Chondrocyte (in vitro differentiated cells): ENCODE results near the gene PPIA. TPM values are rescaled to one million over a fixed set of nuclear protein-coding genes. Genes with fewer than 3 reads are reported as not detected.

Experiments
- DNase-seq: peaks from one replicate; pipeline ENCODE4 v3.0.0; 2021; ENCODE audit warnings: mixed read lengths, low spot score
- H3K27ac Mint-ChIP-seq: one replicate; pipeline ENCODE4 v1.8.0; 2021; ENCODE audit warnings: mild to moderate bottlenecking, moderate library complexity, mixed read lengths; ENCODE audit not compliant: unreplicated experiment
- H3K27me3 Mint-ChIP-seq: 2 replicates; pipeline ENCODE4 v1.8.0; 2021; ENCODE audit warnings: low read depth, mixed read lengths
- H3K36me3 Mint-ChIP-seq: 2 replicates; pipeline ENCODE4 v1.8.0; 2021; ENCODE audit warnings: low read depth, mixed read lengths
- H3K4me1 Mint-ChIP-seq: 2 replicates; pipeline ENCODE4 v1.8.0; 2021; ENCODE audit warnings: low read depth, mild to moderate bottlenecking, mixed read lengths
- H3K4me3 Mint-ChIP-seq: one replicate; pipeline ENCODE4 v1.8.0; 2021; ENCODE audit warnings: mild to moderate bottlenecking, moderate library complexity, mixed read lengths; ENCODE audit not compliant: unreplicated experiment
- H3K9me3 Mint-ChIP-seq: 2 replicates; pipeline ENCODE4 v1.8.0; 2021; ENCODE audit warnings: low read depth, mixed read lengths
- total RNA-seq: library from RNA; stranded (reverse); gene quantifications from 3 replicates; pipeline ENCODE4 v1.2.1, GENCODE V29; 2021
- TF ChIP-seq, protein P1 (sequence below): fragments of 200-600 bp; sonication (generic); IDR thresholded peaks from 2 replicates; pipeline ENCODE4 v1.5.0; 2021; ENCODE audit warnings: antibody characterized with exemption, mild to moderate bottlenecking, moderate library complexity

The PPIA gene
- total RNA-seq, 1 donor from 2014 or later: 1,479 TPM

DNA sequence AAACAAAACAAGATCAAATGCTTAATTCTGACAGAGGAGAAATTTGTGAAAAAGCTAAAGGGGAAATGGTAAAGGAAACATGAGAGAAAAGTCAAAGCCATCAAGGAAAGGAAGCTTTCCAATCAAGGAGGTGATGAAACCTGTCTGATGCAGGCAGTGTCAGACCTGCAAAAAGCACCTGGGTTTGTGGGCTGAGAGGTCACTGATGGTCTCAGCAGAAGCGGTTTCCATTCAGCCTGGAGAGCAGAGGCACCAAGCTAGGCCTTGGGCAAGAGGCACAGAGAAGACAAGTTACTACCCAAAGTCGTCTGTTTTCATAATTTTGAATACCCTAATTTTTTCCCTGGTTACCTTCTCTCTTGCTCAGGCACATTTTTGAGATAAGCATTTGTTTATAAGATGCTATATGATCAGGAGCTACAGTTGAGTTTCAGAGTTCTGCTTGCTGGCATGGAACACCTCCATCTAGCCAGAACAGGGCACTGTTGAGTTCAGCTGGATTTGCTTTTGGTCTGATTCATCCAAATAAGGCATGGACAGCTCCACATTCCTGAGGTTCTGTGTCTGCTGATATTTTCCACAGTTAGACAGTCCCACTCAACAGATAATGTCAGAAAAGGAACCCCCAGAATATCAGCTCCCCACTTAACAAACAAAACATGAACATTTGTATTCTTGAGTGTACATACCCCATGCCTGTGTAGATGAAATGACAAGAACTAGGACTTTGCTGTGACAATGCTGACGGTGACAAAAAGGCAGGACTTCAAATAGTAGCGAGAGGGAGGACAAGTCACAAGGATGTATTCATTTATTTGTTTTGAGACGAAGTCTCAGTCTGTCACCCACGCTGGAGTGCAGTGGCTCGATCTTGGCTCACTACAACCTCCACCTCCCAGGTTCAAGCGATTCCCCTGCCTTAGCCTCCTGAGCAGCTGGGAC is 4.9 kb upstream of the PPIA start:
- Mint-ChIP-seq H3K4me3 (no peak overlapping the region), H3K4me1 (peaks cover 25% of the 10 kb centered on the region), H3K9me3 (no peaks in the 10 kb centered on the region), H3K36me3 (no peaks in the 10 kb centered on the region), H3K27me3 (no peaks in the 10 kb centered on the region), H3K27ac (peak overlapping the region; percentile 86)
- TF ChIP-seq, protein P1, sequence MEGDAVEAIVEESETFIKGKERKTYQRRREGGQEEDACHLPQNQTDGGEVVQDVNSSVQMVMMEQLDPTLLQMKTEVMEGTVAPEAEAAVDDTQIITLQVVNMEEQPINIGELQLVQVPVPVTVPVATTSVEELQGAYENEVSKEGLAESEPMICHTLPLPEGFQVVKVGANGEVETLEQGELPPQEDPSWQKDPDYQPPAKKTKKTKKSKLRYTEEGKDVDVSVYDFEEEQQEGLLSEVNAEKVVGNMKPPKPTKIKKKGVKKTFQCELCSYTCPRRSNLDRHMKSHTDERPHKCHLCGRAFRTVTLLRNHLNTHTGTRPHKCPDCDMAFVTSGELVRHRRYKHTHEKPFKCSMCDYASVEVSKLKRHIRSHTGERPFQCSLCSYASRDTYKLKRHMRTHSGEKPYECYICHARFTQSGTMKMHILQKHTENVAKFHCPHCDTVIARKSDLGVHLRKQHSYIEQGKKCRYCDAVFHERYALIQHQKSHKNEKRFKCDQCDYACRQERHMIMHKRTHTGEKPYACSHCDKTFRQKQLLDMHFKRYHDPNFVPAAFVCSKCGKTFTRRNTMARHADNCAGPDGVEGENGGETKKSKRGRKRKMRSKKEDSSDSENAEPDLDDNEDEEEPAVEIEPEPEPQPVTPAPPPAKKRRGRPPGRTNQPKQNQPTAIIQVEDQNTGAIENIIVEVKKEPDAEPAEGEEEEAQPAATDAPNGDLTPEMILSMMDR: peak; percentile 63
- no peak for DNase-seq

DNA sequence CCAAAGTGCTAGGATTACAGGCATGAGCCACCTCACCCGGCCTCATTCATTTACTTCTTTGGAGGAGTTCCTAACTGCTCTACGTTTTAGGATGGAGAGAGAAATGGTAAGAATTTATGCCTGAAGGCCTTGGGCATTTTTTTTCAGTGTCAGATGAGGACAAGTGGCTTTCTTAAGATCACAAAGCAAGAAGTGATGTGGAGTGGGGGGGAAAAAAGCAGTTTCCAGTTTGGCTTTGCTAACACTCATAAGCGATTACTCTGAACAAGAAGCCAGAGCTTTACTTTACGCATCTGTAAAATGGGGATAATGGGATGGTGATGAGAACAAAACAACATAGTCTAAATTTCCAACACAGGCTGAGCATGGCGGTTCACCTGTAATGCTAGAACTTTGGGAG is 2.6 kb upstream of the PPIA start:
- H3K36me3 Mint-ChIP-seq: peaks cover 4% of the 10 kb centered on the region
- no peak for DNase-seq
- TF ChIP-seq, protein P1: no peak
- H3K4me3 Mint-ChIP-seq: no peak overlapping the region
- H3K27me3 Mint-ChIP-seq: no peaks in the 10 kb centered on the region
- peak overlapping the region; percentile 41 for H3K27ac Mint-ChIP-seq
- H3K4me1 Mint-ChIP-seq: peaks cover 36% of the 10 kb centered on the region
- H3K9me3 Mint-ChIP-seq: no peaks in the 10 kb centered on the region

DNA sequence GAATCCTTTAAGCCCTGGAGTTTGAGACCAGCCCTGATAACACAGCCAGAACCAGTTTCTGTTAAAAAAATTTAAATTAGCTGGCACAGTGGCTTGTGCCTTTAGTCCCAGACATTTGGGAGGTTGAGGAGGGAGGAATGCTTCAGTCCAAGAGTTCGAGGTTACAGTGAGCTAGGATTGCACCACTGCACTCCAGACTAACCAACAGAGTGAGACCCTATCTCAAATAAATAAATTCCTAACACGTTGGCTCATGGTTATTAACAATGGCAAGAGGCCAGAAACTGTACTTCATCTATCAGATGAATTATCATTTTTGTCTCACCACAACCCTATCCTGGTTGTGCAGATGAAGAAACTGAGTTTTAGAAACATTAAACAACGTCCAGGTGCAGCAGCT is 2.1 kb upstream of the PPIA start:
- H3K4me1 Mint-ChIP-seq: peaks cover 38% of the 10 kb centered on the region
- H3K36me3 Mint-ChIP-seq: peaks cover 4% of the 10 kb centered on the region
- DNase-seq: no peak
- TF ChIP-seq, protein P1: no peak
- H3K4me3 Mint-ChIP-seq: no peak overlapping the region
- no peaks in the 10 kb centered on the region for H3K9me3 Mint-ChIP-seq
- H3K27ac Mint-ChIP-seq: peak overlapping the region; percentile 41
- H3K27me3 Mint-ChIP-seq: no peaks in the 10 kb centered on the region

DNA sequence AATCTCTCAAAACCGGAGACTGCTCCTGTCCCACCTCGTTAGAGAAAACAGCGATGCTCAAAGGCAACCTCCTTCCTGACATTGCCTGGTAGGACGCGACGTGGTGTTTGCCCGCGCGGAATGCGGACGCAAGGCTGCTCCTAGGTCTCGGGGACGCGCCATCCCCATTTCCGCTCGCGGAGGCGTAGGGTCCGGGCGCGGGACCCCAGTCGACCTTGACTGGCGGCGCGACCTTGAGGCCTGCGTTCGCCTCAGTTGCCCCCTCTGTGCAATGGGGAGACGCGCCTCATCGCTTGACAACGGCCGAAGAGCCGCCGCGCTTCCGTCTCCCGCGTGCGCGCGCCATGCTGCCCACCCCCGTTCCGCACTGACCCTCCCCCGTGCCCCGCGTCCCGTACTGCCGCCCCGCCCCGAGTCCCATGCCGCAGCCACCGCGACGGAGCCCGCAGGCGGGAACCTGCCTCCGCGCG is 412 bp upstream of the PPIA start:
- H3K4me1 Mint-ChIP-seq: peaks cover 50% of the 10 kb centered on the region
- H3K27ac Mint-ChIP-seq: peak overlapping the region; percentile 97
- H3K36me3 Mint-ChIP-seq: peaks cover 18% of the 10 kb centered on the region
- H3K4me3 Mint-ChIP-seq: peak overlapping the region; percentile 86
- TF ChIP-seq, protein P1: no peak
- H3K27me3 Mint-ChIP-seq: no peaks in the 10 kb centered on the region
- no peaks in the 10 kb centered on the region for H3K9me3 Mint-ChIP-seq
- DNase-seq: no peak

DNA sequence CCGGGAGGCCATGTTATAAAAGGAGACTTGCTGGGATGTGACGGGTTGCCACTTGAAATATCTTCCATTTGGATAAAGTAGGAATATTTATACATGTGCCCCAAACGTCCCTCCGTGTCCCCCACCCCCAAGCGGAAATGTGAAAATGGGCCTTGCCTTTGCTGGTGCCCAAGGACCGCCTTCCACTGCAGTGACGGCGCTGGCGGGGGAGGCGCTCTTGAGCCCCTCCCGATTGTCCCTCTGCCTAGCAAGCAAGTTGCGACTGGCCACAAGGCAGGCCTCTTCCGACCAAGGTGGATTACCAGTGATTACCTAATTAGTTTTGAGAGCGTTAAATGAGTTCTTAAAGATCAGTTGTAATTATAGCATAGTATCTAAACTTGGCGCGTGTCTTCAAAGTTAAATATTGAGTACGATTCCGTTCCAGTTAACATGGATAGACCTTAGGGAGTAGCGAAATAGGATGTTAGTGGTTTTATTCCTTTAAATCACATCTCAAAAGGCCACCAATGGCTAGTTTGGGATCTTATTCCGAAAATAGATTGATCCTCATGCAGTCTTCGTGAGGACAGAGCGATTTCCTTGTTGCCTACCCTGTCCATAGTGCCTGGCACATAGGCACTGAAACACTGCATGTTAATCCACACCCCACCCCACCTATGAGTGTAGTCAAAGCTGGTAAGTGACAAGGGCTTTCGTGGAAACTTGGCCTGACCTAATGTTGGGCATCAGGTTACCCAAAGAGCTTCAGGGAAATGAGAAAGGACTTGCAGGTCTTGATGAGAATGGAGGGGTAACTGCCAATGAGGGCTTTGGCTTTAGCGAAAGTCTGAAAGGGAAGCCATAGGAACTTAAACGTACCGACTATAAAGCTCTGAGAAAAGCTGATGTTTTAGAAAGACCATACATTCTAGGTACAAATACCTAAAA is 1.1 kb downstream of the PPIA start:
- Mint-ChIP-seq H3K4me3 (peak overlapping the region; percentile 86), H3K9me3 (no peaks in the 10 kb centered on the region), H3K27me3 (no peaks in the 10 kb centered on the region), H3K36me3 (peaks cover 27% of the 10 kb centered on the region), H3K27ac (peak overlapping the region; percentile 97), H3K4me1 (peaks cover 48% of the 10 kb centered on the region)
- DNase-seq: no peak
- TF ChIP-seq, protein P1: peak; percentile 77
